ENCODE results near the gene LMAN1L.

DNA sequence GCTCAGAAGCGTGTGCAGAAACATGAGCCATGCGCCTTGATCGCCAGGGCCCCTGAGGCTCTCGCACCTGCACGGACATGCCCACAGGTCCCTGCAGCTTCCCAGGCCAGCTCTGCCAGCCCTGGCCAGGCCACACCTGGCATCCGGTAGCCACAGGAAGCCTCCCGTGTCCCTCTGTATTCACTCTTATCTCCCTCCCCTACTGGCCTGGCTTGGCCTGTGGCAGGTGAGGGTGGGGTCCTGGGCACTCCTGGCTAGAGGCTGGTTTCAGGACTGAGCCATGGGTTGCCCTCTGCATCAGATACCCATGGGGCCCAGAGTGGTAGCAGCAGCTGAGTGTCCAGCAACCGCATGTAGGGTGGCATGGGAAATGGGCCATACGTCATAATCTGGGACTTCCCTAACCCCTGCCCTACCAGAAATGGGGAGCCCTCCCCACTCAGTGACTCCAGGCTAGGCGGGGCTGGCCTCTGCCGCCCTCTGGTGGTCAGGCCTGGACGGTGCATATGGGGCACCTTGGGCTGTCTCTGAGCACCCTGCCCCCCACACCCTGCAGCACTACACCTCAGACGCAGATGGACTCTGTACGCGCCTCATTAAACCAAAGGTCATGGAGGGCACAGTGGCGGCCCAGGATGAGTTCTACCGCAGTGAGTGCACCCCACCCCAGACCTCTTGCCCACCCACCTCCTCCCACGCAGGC lies 12.6 kb upstream of the LMAN1L start:
- TF ChIP-seq EZH2 (IDR thresholded peaks at IDR 0.05), result no peak
- no peak for TF ChIP-seq POLR2AphosphoS5 (IDR thresholded peaks at IDR 0.05; ENCODE audit: borderline replicate concordance, low read depth, low read length)

Measured in SK-N-MC (cell line).